Osteoblast (primary cell): ENCODE data around the gene ADGRG1. TPM values are rescaled to one million over a fixed set of nuclear protein-coding genes. Genes with fewer than 3 reads are reported as not detected.

Experiments used
- DNase-seq: peaks from one replicate; pipeline ENCODE4 v3.0.0; 2011; ENCODE audit warnings: low spot score, mixed read lengths; ENCODE audit not compliant: insufficient read length; ENCODE audit errors: missing footprints
- H2AFZ ChIP-seq: 2 replicates; pipeline ENCODE4 v1.6.0; 2011; ENCODE audit warnings: mild to moderate bottlenecking, low read length
- H3K27ac ChIP-seq: 2 replicates; pipeline ENCODE4 v1.5.1; 2011; ENCODE audit warnings: mild to moderate bottlenecking, low read depth, low read length, moderate library complexity
- H3K27me3 ChIP-seq: 2 replicates; pipeline ENCODE4 v1.6.0; 2012; ENCODE audit warnings: mild to moderate bottlenecking, control low read depth, inconsistent platforms, low read length, moderate library complexity; ENCODE audit not compliant: insufficient read depth
- H3K36me3 ChIP-seq: 2 replicates; pipeline ENCODE4 v1.5.1; 2011; ENCODE audit warnings: mild to moderate bottlenecking, low read length, control low read depth, moderate library complexity; ENCODE audit not compliant: insufficient read depth
- H3K4me1 ChIP-seq: 2 replicates; pipeline ENCODE4 v1.5.1; 2011; ENCODE audit warnings: mild to moderate bottlenecking, low read length, control low read depth, moderate library complexity; ENCODE audit not compliant: insufficient read depth
- H3K4me2 ChIP-seq: 2 replicates; pipeline ENCODE4 v1.6.0; 2011; ENCODE audit warnings: mild to moderate bottlenecking, low read length; ENCODE audit not compliant: insufficient read depth
- H3K4me3 ChIP-seq: fragments of 200-600 bp; sonication (generic); 3 replicates; pipeline ENCODE4 v1.5.1; 2012; ENCODE audit warnings: mild to moderate bottlenecking, low read length, inconsistent platforms; ENCODE audit not compliant: insufficient read depth
- H3K79me2 ChIP-seq: 2 replicates; pipeline ENCODE4 v1.6.0; 2012; ENCODE audit warnings: mild to moderate bottlenecking, low read length, control low read depth, inconsistent platforms; ENCODE audit not compliant: insufficient read depth
- H3K9me3 ChIP-seq: 2 replicates; pipeline ENCODE4 v1.5.1; 2011; ENCODE audit warnings: low read depth, low read length, control low read depth
- H4K20me1 ChIP-seq: 2 replicates; pipeline ENCODE4 v1.6.0; 2012; ENCODE audit warnings: mild to moderate bottlenecking, low read length, control low read depth; ENCODE audit not compliant: insufficient read depth
- CTCF ChIP-seq: IDR thresholded peaks from 2 replicates; pipeline ENCODE4 v1.5.1; 2011; ENCODE audit warnings: mild to moderate bottlenecking, low read depth, low read length, moderate library complexity; ENCODE audit errors: extremely low read depth
- total RNA-seq: library from RNA; depleted of rRNA; stranded (reverse); fragments of >200 nt; gene quantifications from 2 replicates; pipeline ENCODE4 v1.2.3, GENCODE V29; 2012

ADGRG1 gene
- total RNA-seq, 1 donor, result 0.72 TPM

DNA sequence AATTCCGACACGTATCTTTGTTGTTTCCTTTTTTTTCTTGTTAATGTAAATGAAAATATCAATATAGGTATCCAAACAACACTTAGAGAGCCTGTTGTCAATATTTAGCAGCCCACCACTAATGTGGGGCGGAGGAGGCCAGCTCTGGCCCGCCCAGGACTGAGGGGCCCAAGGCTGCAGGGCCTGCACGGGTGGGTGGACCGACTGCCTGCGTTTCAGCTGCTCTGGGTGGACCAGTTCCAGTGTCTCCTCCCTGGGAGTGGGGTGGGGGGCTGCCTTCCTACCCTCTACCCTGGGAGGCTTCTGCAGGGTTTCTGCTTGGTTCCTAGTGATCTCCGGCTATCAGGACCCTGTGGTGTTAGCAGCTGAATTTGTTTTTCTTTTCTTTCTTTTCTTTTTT, 15.9 kb upstream of the ADGRG1 start:
- no peak overlapping the region for H3K27ac ChIP-seq
- H2AFZ ChIP-seq, result no peak overlapping the region
- no peak overlapping the region for H3K4me3 ChIP-seq
- H3K4me1 ChIP-seq, result peaks cover 19% of the 10 kb centered on the region
- no peak overlapping the region for H3K4me2 ChIP-seq
- DNase-seq, result peak; percentile 11
- H3K36me3 ChIP-seq, result no peaks in the 10 kb centered on the region
- H3K79me2 ChIP-seq, result no peaks in the 10 kb centered on the region
- peaks cover 7% of the 10 kb centered on the region for H3K27me3 ChIP-seq
- H4K20me1 ChIP-seq, result no peaks in the 10 kb centered on the region
- H3K9me3 ChIP-seq, result no peaks in the 10 kb centered on the region
- TF ChIP-seq CTCF, result no peak

GRCh38 chr16:57613514-57613913, 14.9 kb upstream of the ADGRG1 start:
- no peak for TF ChIP-seq CTCF
- Histone ChIP-seq H3K9me3 (no peaks in the 10 kb centered on the region), H3K27me3 (peaks cover 7% of the 10 kb centered on the region), H3K4me1 (peaks cover 19% of the 10 kb centered on the region), H3K36me3 (no peaks in the 10 kb centered on the region), H2AFZ (no peak overlapping the region), H4K20me1 (no peaks in the 10 kb centered on the region), H3K4me3 (no peak overlapping the region), H3K4me2 (no peak overlapping the region), H3K27ac (no peak overlapping the region), H3K79me2 (no peaks in the 10 kb centered on the region)
- no peak for DNase-seq

DNA sequence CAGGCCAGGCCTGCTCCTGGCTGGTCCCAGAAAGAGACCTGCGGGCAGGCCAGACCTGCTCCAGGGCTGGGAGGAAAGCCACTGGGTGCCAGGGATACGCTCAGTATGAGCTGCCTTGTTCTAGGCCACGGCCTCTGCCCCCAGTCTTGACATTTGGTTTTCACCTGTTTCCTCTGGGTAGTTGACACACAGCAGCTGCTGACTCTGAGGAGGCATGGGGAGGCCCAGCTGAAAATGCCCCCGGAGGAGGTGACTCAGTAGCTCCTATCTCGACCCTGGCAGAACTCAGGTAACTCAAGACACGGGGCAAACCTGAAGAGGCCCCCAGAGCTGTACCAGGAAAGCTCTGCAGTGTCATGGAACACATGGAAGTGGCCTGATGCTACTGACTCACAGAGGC, 13.9 kb upstream of the ADGRG1 start:
- no peaks in the 10 kb centered on the region for H3K79me2 ChIP-seq
- peaks cover 3% of the 10 kb centered on the region for H3K27me3 ChIP-seq
- no peaks in the 10 kb centered on the region for H3K9me3 ChIP-seq
- no peak overlapping the region for H2AFZ ChIP-seq
- H3K4me2 ChIP-seq, result no peak overlapping the region
- no peaks in the 10 kb centered on the region for H4K20me1 ChIP-seq
- H3K27ac ChIP-seq, result no peak overlapping the region
- DNase-seq, result no peak
- H3K4me3 ChIP-seq, result no peak overlapping the region
- H3K4me1 ChIP-seq, result peaks cover 19% of the 10 kb centered on the region
- H3K36me3 ChIP-seq, result no peaks in the 10 kb centered on the region
- TF ChIP-seq CTCF, result no peak

- no peak overlapping the region for H3K27ac ChIP-seq
- no peaks in the 10 kb centered on the region for H4K20me1 ChIP-seq
- TF ChIP-seq CTCF, result no peak
- H3K36me3 ChIP-seq, result no peaks in the 10 kb centered on the region
- DNase-seq, result peak; percentile 37
- H3K4me1 ChIP-seq, result peaks cover 17% of the 10 kb centered on the region
- H3K27me3 ChIP-seq, result no peaks in the 10 kb centered on the region
- no peaks in the 10 kb centered on the region for H3K79me2 ChIP-seq
- no peak overlapping the region for H2AFZ ChIP-seq
- no peaks in the 10 kb centered on the region for H3K9me3 ChIP-seq
- no peak overlapping the region for H3K4me3 ChIP-seq
- H3K4me2 ChIP-seq, result no peak overlapping the region
These were observed 13.5 kb upstream of the ADGRG1 start for GRCh38 chr16:57614944-57615343.
